ENCODE measurements around the gene STN1.

The STN1 gene

DNA sequence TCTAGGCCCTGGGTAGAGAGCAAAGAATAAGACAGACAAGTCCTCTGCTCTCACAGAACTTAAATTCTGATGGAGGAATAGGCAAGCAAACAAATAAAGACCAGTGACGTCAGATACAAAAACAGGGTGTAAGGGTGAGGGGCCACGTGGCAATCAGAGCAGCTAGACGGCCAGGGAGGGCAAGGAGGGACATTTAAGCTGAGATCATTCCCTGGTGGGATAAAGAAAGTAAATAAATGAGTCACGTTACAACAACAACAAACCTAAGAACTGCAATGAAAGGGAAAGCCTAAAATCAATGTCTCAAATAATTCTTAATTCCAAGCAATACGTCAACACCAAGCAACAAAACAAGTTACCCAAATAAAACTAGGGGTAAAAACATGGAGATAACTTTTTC is 21.8 kb downstream of the STN1 start:
- TF ChIP-seq, protein P1, sequence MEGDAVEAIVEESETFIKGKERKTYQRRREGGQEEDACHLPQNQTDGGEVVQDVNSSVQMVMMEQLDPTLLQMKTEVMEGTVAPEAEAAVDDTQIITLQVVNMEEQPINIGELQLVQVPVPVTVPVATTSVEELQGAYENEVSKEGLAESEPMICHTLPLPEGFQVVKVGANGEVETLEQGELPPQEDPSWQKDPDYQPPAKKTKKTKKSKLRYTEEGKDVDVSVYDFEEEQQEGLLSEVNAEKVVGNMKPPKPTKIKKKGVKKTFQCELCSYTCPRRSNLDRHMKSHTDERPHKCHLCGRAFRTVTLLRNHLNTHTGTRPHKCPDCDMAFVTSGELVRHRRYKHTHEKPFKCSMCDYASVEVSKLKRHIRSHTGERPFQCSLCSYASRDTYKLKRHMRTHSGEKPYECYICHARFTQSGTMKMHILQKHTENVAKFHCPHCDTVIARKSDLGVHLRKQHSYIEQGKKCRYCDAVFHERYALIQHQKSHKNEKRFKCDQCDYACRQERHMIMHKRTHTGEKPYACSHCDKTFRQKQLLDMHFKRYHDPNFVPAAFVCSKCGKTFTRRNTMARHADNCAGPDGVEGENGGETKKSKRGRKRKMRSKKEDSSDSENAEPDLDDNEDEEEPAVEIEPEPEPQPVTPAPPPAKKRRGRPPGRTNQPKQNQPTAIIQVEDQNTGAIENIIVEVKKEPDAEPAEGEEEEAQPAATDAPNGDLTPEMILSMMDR (IDR thresholded peaks at IDR 0.05; ENCODE audit: low read depth, low read length): no peak

GRCh38 chr10:103895411-103896186 is 22.4 kb downstream of the STN1 start:
- DNase-seq (ENCODE audit: extremely low read depth, low read depth): peak; percentile 83

More for the DNA sequence above, 21.8 kb downstream of the STN1 start:
- DNase-seq (ENCODE audit: extremely low read depth, low read depth): no peak

DNA sequence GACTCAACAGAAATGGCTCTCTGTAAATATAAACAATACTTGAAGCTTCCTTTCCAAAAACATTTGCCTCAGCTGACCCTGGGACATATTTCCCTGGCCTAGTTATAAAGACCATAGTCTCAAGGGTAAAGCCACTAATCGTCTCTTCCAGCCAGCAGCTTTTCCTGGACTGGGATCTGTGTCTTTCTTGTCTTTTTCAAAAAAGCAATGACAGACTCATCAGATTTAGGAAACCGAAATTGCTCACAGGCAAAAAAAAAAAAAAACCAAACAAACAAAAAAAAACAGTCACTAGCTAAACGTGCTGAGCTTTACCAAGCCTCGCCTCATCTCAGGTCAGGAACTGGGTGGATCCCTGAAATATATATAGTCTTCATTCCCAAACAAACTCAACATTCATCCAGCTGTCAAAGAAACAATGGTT is 23.5 kb downstream of the STN1 start:
- TF ChIP-seq, protein P1 (IDR thresholded peaks at IDR 0.05; ENCODE audit: low read depth, low read length): no peak
- DNase-seq (ENCODE audit: extremely low read depth, low read depth): no peak

More at GRCh38 chr10:103895411-103896186, 22.4 kb downstream of the STN1 start:
- TF ChIP-seq, protein P1 (IDR thresholded peaks at IDR 0.05; ENCODE audit: low read depth, low read length): no peak

GRCh38 chr10:103893817-103894216 is 24.2 kb downstream of the STN1 start:
- DNase-seq (ENCODE audit: extremely low read depth, low read depth): no peak
- TF ChIP-seq, protein P1 (IDR thresholded peaks at IDR 0.05; ENCODE audit: low read depth, low read length): no peak

DNA sequence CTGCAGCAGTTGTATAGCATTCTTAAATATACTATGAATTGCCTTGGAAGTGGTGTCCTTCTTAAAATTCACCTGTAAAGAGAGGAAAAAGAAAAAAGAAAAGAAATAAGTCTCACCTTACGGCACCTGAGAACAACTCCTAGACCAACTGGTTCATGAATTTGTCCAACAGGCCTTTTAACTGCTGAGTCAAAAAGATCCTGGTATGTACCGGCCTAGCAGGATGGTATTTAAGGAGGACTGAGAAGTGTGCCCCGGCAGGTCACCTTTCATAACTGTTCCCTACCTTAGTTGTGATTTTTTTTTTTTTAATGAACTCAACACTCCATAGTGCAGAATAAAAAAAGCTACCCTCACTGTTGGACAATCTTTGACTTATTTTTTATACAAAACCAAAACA is 25.8 kb downstream of the STN1 start:
- DNase-seq (ENCODE audit: extremely low read depth, low read depth): no peak
- TF ChIP-seq, protein P1 (IDR thresholded peaks at IDR 0.05; ENCODE audit: low read depth, low read length): no peak

DNA sequence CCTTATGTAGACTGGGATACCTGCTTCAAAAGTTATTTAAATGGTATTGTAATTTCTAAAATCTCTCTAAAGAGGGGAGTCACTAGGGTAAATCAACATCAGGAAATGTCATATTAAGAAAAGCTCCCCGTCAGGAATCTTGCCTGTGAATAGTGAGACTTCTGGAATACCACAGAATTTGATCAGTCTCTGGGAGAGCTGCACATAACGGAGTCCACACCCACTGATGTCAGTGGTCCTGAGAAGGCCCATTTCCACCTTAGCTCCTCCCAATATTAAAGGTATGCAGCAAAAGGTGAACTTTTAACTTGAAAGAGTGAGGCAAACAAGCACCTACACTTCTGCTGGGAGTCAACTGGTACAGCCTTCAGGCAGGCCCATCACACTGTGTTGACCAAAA is 27.3 kb downstream of the STN1 start:
- no peak for DNase-seq (ENCODE audit: extremely low read depth, low read depth)
- TF ChIP-seq, protein P1 (IDR thresholded peaks at IDR 0.05; ENCODE audit: low read depth, low read length): no peak

GRCh38 chr10:103890194-103890658 is 27.8 kb downstream of the STN1 start:
- TF ChIP-seq, protein P1 (IDR thresholded peaks at IDR 0.05; ENCODE audit: low read depth, low read length): no peak
- no peak for DNase-seq (ENCODE audit: extremely low read depth, low read depth)
